ENCODE data around the gene ELL. TPM values are rescaled to one million over a fixed set of nuclear protein-coding genes. Genes with fewer than 3 reads are reported as not detected.
A peak's percentile ranks its signal among the peaks of the same experiment; 100 is the strongest.
"Not testable (repeated sequence)": the region's sequence is repeated elsewhere in the genome, so short reads cannot be mapped to it uniquely, and the experiment has no call there.

Gene ELL
- total RNA-seq, 3 donors from 2014 or later: 25.6 to 32.5 (median 28.8) TPM

- not testable (repeated sequence) for DNase-seq; ATAC-seq; H3K9me3 Mint-ChIP-seq; H3K4me3 Mint-ChIP-seq; H3K27me3 Mint-ChIP-seq (ENCODE audit: low read depth)
- peaks cover 17% of the 10 kb centered on the region for H3K4me1 Mint-ChIP-seq (ENCODE audit: low read depth)
- peaks cover 11% of the 10 kb centered on the region for H3K36me3 Mint-ChIP-seq (ENCODE audit: insufficient read depth)
Observed at GRCh38 chr19:18540200-18540599, 18.3 kb upstream of the ELL start.

- Mint-ChIP-seq H3K36me3 (ENCODE audit: insufficient read depth) (peaks cover 12% of the 10 kb centered on the region), H3K9me3 (no peaks in the 10 kb centered on the region), H3K4me3 (no peak overlapping the region), H3K4me1 (ENCODE audit: low read depth) (peaks cover 17% of the 10 kb centered on the region), H3K27me3 (ENCODE audit: low read depth) (no peaks in the 10 kb centered on the region)
- DNase-seq (no peak), ATAC-seq (no peak)
Observed at GRCh38 chr19:18539372-18539771, 17.5 kb upstream of the ELL start.

GRCh38 chr19:18538115-18538514 is 16.2 kb upstream of the ELL start:
- Mint-ChIP-seq H3K27me3 (ENCODE audit: low read depth) (no peaks in the 10 kb centered on the region), H3K36me3 (ENCODE audit: insufficient read depth) (peaks cover 14% of the 10 kb centered on the region), H3K4me3 (no peak overlapping the region), H3K4me1 (ENCODE audit: low read depth) (peaks cover 10% of the 10 kb centered on the region), H3K9me3 (no peaks in the 10 kb centered on the region)
- ATAC-seq (no peak), DNase-seq (no peak)

- no peak overlapping the region for H3K4me3 Mint-ChIP-seq
- ATAC-seq (no peak), DNase-seq (no peak)
- peaks cover 8% of the 10 kb centered on the region for H3K4me1 Mint-ChIP-seq (ENCODE audit: low read depth)
- H3K36me3 Mint-ChIP-seq (ENCODE audit: insufficient read depth): peaks cover 16% of the 10 kb centered on the region
- H3K9me3 Mint-ChIP-seq: no peaks in the 10 kb centered on the region
- H3K27me3 Mint-ChIP-seq (ENCODE audit: low read depth): no peaks in the 10 kb centered on the region
Observed at GRCh38 chr19:18537431-18537830, 15.6 kb upstream of the ELL start.

GRCh38 chr19:18536475-18536874 is 14.6 kb upstream of the ELL start:
- DNase-seq (no peak), ATAC-seq (no peak)
- no peaks in the 10 kb centered on the region for H3K27me3 Mint-ChIP-seq (ENCODE audit: low read depth)
- H3K36me3 Mint-ChIP-seq (ENCODE audit: insufficient read depth): peaks cover 20% of the 10 kb centered on the region
- peaks cover 3% of the 10 kb centered on the region for H3K4me1 Mint-ChIP-seq (ENCODE audit: low read depth)
- no peak overlapping the region for H3K4me3 Mint-ChIP-seq
- no peaks in the 10 kb centered on the region for H3K9me3 Mint-ChIP-seq

- peaks cover 20% of the 10 kb centered on the region for H3K36me3 Mint-ChIP-seq (ENCODE audit: insufficient read depth)
- ATAC-seq: no peak
- H3K4me1 Mint-ChIP-seq (ENCODE audit: low read depth): no peaks in the 10 kb centered on the region
- DNase-seq: no peak
- no peaks in the 10 kb centered on the region for H3K9me3 Mint-ChIP-seq
- no peaks in the 10 kb centered on the region for H3K27me3 Mint-ChIP-seq (ENCODE audit: low read depth)
- H3K4me3 Mint-ChIP-seq: no peak overlapping the region
Observed at GRCh38 chr19:18533058-18533457, 11.2 kb upstream of the ELL start.

GRCh38 chr19:18532168-18532890 is 10.5 kb upstream of the ELL start:
- ATAC-seq: no peak
- Mint-ChIP-seq H3K36me3 (ENCODE audit: insufficient read depth) (peaks cover 18% of the 10 kb centered on the region), H3K4me3 (no peak overlapping the region), H3K4me1 (ENCODE audit: low read depth) (no peaks in the 10 kb centered on the region), H3K27me3 (ENCODE audit: low read depth) (no peaks in the 10 kb centered on the region), H3K9me3 (no peaks in the 10 kb centered on the region)
- DNase-seq: no peak

- Mint-ChIP-seq H3K4me3 (no peak overlapping the region), H3K4me1 (ENCODE audit: low read depth) (no peaks in the 10 kb centered on the region), H3K9me3 (no peaks in the 10 kb centered on the region), H3K36me3 (ENCODE audit: insufficient read depth) (peaks cover 14% of the 10 kb centered on the region), H3K27me3 (ENCODE audit: low read depth) (no peaks in the 10 kb centered on the region)
- ATAC-seq (no peak), DNase-seq (no peak)
Observed at GRCh38 chr19:18531485-18531884, 9.6 kb upstream of the ELL start.

GRCh38 chr19:18529782-18530181 is 7.9 kb upstream of the ELL start:
- ATAC-seq: no peak
- Mint-ChIP-seq H3K4me3 (no peak overlapping the region), H3K27me3 (ENCODE audit: low read depth) (no peaks in the 10 kb centered on the region), H3K36me3 (ENCODE audit: insufficient read depth) (peaks cover 11% of the 10 kb centered on the region), H3K4me1 (ENCODE audit: low read depth) (no peaks in the 10 kb centered on the region), H3K9me3 (no peaks in the 10 kb centered on the region)
- DNase-seq: no peak

- Mint-ChIP-seq H3K4me1 (ENCODE audit: low read depth) (no peaks in the 10 kb centered on the region), H3K27me3 (ENCODE audit: low read depth) (no peaks in the 10 kb centered on the region), H3K9me3 (no peaks in the 10 kb centered on the region), H3K36me3 (ENCODE audit: insufficient read depth) (peaks cover 1% of the 10 kb centered on the region), H3K4me3 (no peak overlapping the region)
- ATAC-seq: no peak
- no peak for DNase-seq
Observed at GRCh38 chr19:18526316-18526715, 4.4 kb upstream of the ELL start.

- no peaks in the 10 kb centered on the region for H3K27me3 Mint-ChIP-seq (ENCODE audit: low read depth)
Observed at GRCh38 chr19:18523841-18524240, 2.0 kb upstream of the ELL start.

GRCh38 chr19:18522862-18523440 is 1.1 kb upstream of the ELL start:
- H3K9me3 Mint-ChIP-seq, ATAC-seq: not testable (repeated sequence)
- peak overlapping the region; percentile 91 for H3K4me3 Mint-ChIP-seq

More at GRCh38 chr19:18523841-18524240, 2.0 kb upstream of the ELL start:
- Mint-ChIP-seq H3K36me3 (ENCODE audit: insufficient read depth) (no peaks in the 10 kb centered on the region), H3K4me1 (ENCODE audit: low read depth) (peaks cover 7% of the 10 kb centered on the region), H3K9me3 (no peaks in the 10 kb centered on the region), H3K4me3 (no peak overlapping the region)
- DNase-seq (no peak), ATAC-seq (no peak)

GRCh38 chr19:18522124-18522861 is 423 bp upstream of the ELL start:
- peak; percentile 91 to 92 for ATAC-seq
- peaks cover 11% of the 10 kb centered on the region for H3K4me1 Mint-ChIP-seq (ENCODE audit: low read depth)

More at GRCh38 chr19:18522862-18523440, 1.1 kb upstream of the ELL start:
- H3K36me3 Mint-ChIP-seq (ENCODE audit: insufficient read depth); H3K27me3 Mint-ChIP-seq (ENCODE audit: low read depth); DNase-seq: not testable (repeated sequence)
- H3K4me1 Mint-ChIP-seq (ENCODE audit: low read depth): peaks cover 10% of the 10 kb centered on the region

GRCh38 chr19:18520848-18521691 is 800 bp downstream of the ELL start:
- peak overlapping the region; percentile 91 for H3K4me3 Mint-ChIP-seq
- no peak for ATAC-seq
- no peak for DNase-seq
- peaks cover 20% of the 10 kb centered on the region for H3K4me1 Mint-ChIP-seq (ENCODE audit: low read depth)
- H3K27me3 Mint-ChIP-seq (ENCODE audit: low read depth): no peaks in the 10 kb centered on the region
- H3K36me3 Mint-ChIP-seq (ENCODE audit: insufficient read depth): no peaks in the 10 kb centered on the region
- no peaks in the 10 kb centered on the region for H3K9me3 Mint-ChIP-seq

More at GRCh38 chr19:18522124-18522861, 423 bp upstream of the ELL start:
- Mint-ChIP-seq H3K27me3 (ENCODE audit: low read depth) (no peaks in the 10 kb centered on the region), H3K36me3 (ENCODE audit: insufficient read depth) (no peaks in the 10 kb centered on the region), H3K4me3 (peak overlapping the region; percentile 91), H3K9me3 (no peaks in the 10 kb centered on the region)
- peak; percentile 100 for DNase-seq

Data from activated T-cell treated with anti-CD3 and anti-CD28 coated beads, Interleukin-2, amount 50 U/mL, for 4 hours (primary cell).